Measurements from ENCODE around the gene PPCS. TPM values are rescaled to one million over a fixed set of nuclear protein-coding genes. Genes with fewer than 3 reads are reported as not detected.

The PPCS gene
- total and polyA plus RNA-seq, 2 of the 4 experiments (the other 2 are of a cell fraction) = 8.2 to 18.9 TPM

DNA sequence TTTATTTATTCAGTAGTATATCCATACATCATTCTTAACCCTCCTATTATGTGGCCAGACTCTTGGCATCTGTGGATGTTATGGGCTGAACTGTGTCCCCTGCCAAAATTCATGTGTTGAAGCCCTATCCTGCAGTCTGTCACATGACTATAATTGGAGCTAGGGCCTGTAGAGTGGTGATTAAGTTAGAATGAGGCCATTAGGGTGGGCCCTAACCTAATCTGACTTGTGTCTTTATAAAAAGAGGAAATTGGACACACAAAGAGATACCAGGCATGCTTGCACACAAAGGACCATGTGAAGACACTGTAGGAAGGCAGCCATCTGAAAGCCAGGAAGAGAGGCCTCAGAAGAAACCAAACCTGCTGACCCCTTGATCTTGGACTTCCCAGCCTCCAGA is 7.1 kb upstream of the PPCS start:
- no peaks in the 10 kb centered on the region for H3K4me1 ChIP-seq (ENCODE audit: control insufficient read depth, insufficient read depth, low read length)
- no peaks in the 10 kb centered on the region for H3K36me3 ChIP-seq (ENCODE audit: control insufficient read depth, insufficient read depth, low read length)
- no peaks in the 10 kb centered on the region for H3K79me1 ChIP-seq (ENCODE audit: low read depth in 1 of 2, low read length in 2 of 2)
- CTCF ChIA-PET = no interaction called here
- H4K8ac ChIP-seq (ENCODE audit: low read depth in 2 of 2, low read length in 2 of 2) = no peak overlapping the region
- no peak overlapping the region for H3K4me3 ChIP-seq (ENCODE audit: insufficient read depth, low read depth, low read length)
- no peak overlapping the region for H4K5ac ChIP-seq (ENCODE audit: low read depth, low read length)
- no peak overlapping the region for H2BK15ac ChIP-seq (ENCODE audit: low read depth, low read length)
- no peak overlapping the region for H2BK5ac ChIP-seq (ENCODE audit: low read depth, low read length, poor library complexity, severe bottlenecking)
- TF ChIP-seq CEBPB (IDR thresholded peaks at IDR 0.05; ENCODE audit: low read depth, low read length) = no peak
- no peak for TF ChIP-seq CHD1 (IDR thresholded peaks at IDR 0.05; ENCODE audit: low read depth, low read length)
- no peak for TF ChIP-seq RFX5 (IDR thresholded peaks at IDR 0.05; ENCODE audit: low read depth, low read length)
- TF ChIP-seq MAFK (IDR thresholded peaks at IDR 0.05; ENCODE audit: low read depth, low read length) = no peak
- no peak for TF ChIP-seq MAZ (IDR thresholded peaks at IDR 0.05; ENCODE audit: borderline replicate concordance, low read depth, low read length)
- TF ChIP-seq, protein P1, sequence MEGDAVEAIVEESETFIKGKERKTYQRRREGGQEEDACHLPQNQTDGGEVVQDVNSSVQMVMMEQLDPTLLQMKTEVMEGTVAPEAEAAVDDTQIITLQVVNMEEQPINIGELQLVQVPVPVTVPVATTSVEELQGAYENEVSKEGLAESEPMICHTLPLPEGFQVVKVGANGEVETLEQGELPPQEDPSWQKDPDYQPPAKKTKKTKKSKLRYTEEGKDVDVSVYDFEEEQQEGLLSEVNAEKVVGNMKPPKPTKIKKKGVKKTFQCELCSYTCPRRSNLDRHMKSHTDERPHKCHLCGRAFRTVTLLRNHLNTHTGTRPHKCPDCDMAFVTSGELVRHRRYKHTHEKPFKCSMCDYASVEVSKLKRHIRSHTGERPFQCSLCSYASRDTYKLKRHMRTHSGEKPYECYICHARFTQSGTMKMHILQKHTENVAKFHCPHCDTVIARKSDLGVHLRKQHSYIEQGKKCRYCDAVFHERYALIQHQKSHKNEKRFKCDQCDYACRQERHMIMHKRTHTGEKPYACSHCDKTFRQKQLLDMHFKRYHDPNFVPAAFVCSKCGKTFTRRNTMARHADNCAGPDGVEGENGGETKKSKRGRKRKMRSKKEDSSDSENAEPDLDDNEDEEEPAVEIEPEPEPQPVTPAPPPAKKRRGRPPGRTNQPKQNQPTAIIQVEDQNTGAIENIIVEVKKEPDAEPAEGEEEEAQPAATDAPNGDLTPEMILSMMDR (conservative IDR thresholded peaks at IDR 0.05; ENCODE audit: low read depth, low read length) = no peak
- TF ChIP-seq NFE2L2 (IDR thresholded peaks at IDR 0.05; ENCODE audit: low read depth, low read length) = no peak
- TF ChIP-seq POLR2A (IDR thresholded peaks at IDR 0.05; ENCODE audit: low read depth, low read length) = no peak
- no peak for TF ChIP-seq SMC3 (IDR thresholded peaks at IDR 0.05; ENCODE audit: low read depth, low read length)
- TF ChIP-seq MXI1 (IDR thresholded peaks at IDR 0.05; ENCODE audit: borderline replicate concordance, low read depth, low read length) = no peak
- TF ChIP-seq BHLHE40 (IDR thresholded peaks at IDR 0.05; ENCODE audit: low read depth, low read length) = no peak
- no peak for TF ChIP-seq RCOR1 (IDR thresholded peaks at IDR 0.05; ENCODE audit: insufficient replicate concordance, low read length)
- no peak for TF ChIP-seq FOS (IDR thresholded peaks at IDR 0.05; ENCODE audit: low read depth, low read length)
- no peak for TF ChIP-seq RAD21 (IDR thresholded peaks at IDR 0.05; ENCODE audit: low read length)
- TF ChIP-seq, protein P2, sequence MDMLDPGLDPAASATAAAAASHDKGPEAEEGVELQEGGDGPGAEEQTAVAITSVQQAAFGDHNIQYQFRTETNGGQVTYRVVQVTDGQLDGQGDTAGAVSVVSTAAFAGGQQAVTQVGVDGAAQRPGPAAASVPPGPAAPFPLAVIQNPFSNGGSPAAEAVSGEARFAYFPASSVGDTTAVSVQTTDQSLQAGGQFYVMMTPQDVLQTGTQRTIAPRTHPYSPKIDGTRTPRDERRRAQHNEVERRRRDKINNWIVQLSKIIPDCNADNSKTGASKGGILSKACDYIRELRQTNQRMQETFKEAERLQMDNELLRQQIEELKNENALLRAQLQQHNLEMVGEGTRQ (IDR thresholded peaks at IDR 0.05; ENCODE audit: low read depth, low read length) = no peak
- TF ChIP-seq, protein P3, sequence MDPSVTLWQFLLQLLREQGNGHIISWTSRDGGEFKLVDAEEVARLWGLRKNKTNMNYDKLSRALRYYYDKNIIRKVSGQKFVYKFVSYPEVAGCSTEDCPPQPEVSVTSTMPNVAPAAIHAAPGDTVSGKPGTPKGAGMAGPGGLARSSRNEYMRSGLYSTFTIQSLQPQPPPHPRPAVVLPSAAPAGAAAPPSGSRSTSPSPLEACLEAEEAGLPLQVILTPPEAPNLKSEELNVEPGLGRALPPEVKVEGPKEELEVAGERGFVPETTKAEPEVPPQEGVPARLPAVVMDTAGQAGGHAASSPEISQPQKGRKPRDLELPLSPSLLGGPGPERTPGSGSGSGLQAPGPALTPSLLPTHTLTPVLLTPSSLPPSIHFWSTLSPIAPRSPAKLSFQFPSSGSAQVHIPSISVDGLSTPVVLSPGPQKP (IDR thresholded peaks at IDR 0.05; ENCODE audit: borderline replicate concordance, low read depth, low read length) = no peak
- no peaks in the 10 kb centered on the region for H3K9me1 ChIP-seq (ENCODE audit: insufficient read depth, low read length)
- no peak overlapping the region for H2AK9ac ChIP-seq (replicated peaks; ENCODE audit: low read depth, low read length, poor library complexity)
- H2BK120ac ChIP-seq (ENCODE audit: low read depth, low read length) = no peak overlapping the region
- intact Hi-C loops (cut with micrococcal nuclease) (no loop called here), dilution Hi-C loops (cut with HindIII; ENCODE audit: low sequenced_read_pairs, unreplicated experiment) (no loop called here), in situ Hi-C loops (cut with MboI; ENCODE audit: low sequenced_read_pairs) (no loop called here)
- DNase-seq (no peak), ATAC-seq (ENCODE audit: low read depth) (no peak)
- no peak overlapping the region for H2AFZ ChIP-seq (replicated peaks; ENCODE audit: low read length, poor library complexity)
- H3K4ac ChIP-seq (ENCODE audit: low read depth, low read length) = no peak overlapping the region
- H3K56ac ChIP-seq (ENCODE audit: extremely low read depth, insufficient read depth, low read length) = no peak overlapping the region
- H3K4me2 ChIP-seq (ENCODE audit: low read depth, low read length) = no peak overlapping the region
- no peaks in the 10 kb centered on the region for H4K20me1 ChIP-seq (ENCODE audit: insufficient read depth, low read length)
- H3K18ac ChIP-seq (ENCODE audit: low read depth, low read length) = no peak overlapping the region
- no peak overlapping the region for H3K23ac ChIP-seq (ENCODE audit: low read depth, low read length)
- no peak overlapping the region for H4K91ac ChIP-seq (ENCODE audit: insufficient read depth, low read depth, low read length)
- POLR2A ChIA-PET (ENCODE audit: unreplicated experiment) = no interaction called here
- 0 out of 2 replicates have a peak, but pooled peaks cover 2% of the 10 kb centered on the region for H3K9me3 ChIP-seq (ENCODE audit: control insufficient read depth, insufficient read depth, low read length)
- H3K14ac ChIP-seq (replicated peaks; ENCODE audit: low read depth, low read length) = no peak overlapping the region
- no peak overlapping the region for H3K27ac ChIP-seq (ENCODE audit: insufficient read depth, low read length)
- no peak overlapping the region for H3K9ac ChIP-seq (ENCODE audit: low read depth, low read length)
- H2BK20ac ChIP-seq (ENCODE audit: low read depth, low read length) = no peak overlapping the region
- H2AK5ac ChIP-seq (ENCODE audit: low read depth, low read length) = no peak overlapping the region
- peaks cover 2% of the 10 kb centered on the region for H3K27me3 ChIP-seq (ENCODE audit: control insufficient read depth, insufficient read depth, low read length)
- no TSS peak for BruUV-seq (replicated peaks)

All from IMR-90 (cell line).